Activated T-cell treated with anti-CD3 and anti-CD28 coated beads, Interleukin-2, amount 50 U/mL, for 72 hours (primary cell): Measurements from ENCODE around the gene NAA38. TPM values are rescaled to one million over a fixed set of nuclear protein-coding genes. Genes with fewer than 3 reads are reported as not detected.

Experiments used
- ATAC-seq, 2 donors: fragments of 150-1000 bp; cut with Tn5 transposase; replicated peaks in 1 of 2; 2 replicates each; pipeline ENCODE4 v1.10.0; 2021; ENCODE audit warnings: moderate library complexity in 2 of 2, mild to moderate bottlenecking in 1 of 2
- DNase-seq, 2 donors: peaks; one replicate each; pipeline ENCODE4 v3.0.0; 2021 to 2022; ENCODE audit warnings: mixed read lengths in 1 of 2
- H3K27ac Mint-ChIP-seq: one replicate; pipeline ENCODE4 v1.8.0; 2022; ENCODE audit warnings: mild to moderate bottlenecking, moderate library complexity, mixed read lengths
- H3K27me3 Mint-ChIP-seq: one replicate; pipeline ENCODE4 v1.8.0; 2022; ENCODE audit warnings: low read depth, mixed read lengths
- H3K36me3 Mint-ChIP-seq, 2 donors: one replicate each; pipeline ENCODE4 v1.8.0; 2022; ENCODE audit warnings: mixed read lengths in 2 of 2, mild to moderate bottlenecking in 1 of 2; ENCODE audit not compliant: insufficient read depth in 2 of 2
- H3K4me1 Mint-ChIP-seq: one replicate; pipeline ENCODE4 v1.8.0; 2022; ENCODE audit warnings: low read depth, mixed read lengths
- H3K4me3 Mint-ChIP-seq, 2 donors: one replicate each; pipeline ENCODE4 v1.8.0; 2022; ENCODE audit warnings: mild to moderate bottlenecking in 2 of 2, mixed read lengths in 2 of 2, moderate library complexity in 2 of 2
- H3K9me3 Mint-ChIP-seq, 2 donors: one replicate each; pipeline ENCODE4 v1.8.0; 2022; ENCODE audit warnings: mixed read lengths in 2 of 2
- total RNA-seq, 2 donors: library from RNA; stranded (reverse); gene quantifications; one replicate each; pipeline ENCODE4 v1.2.3, GENCODE V29; 2022

Gene NAA38
- total RNA-seq, 2 donors from 2014 or later, result 42.7 to 43.5 TPM

DNA sequence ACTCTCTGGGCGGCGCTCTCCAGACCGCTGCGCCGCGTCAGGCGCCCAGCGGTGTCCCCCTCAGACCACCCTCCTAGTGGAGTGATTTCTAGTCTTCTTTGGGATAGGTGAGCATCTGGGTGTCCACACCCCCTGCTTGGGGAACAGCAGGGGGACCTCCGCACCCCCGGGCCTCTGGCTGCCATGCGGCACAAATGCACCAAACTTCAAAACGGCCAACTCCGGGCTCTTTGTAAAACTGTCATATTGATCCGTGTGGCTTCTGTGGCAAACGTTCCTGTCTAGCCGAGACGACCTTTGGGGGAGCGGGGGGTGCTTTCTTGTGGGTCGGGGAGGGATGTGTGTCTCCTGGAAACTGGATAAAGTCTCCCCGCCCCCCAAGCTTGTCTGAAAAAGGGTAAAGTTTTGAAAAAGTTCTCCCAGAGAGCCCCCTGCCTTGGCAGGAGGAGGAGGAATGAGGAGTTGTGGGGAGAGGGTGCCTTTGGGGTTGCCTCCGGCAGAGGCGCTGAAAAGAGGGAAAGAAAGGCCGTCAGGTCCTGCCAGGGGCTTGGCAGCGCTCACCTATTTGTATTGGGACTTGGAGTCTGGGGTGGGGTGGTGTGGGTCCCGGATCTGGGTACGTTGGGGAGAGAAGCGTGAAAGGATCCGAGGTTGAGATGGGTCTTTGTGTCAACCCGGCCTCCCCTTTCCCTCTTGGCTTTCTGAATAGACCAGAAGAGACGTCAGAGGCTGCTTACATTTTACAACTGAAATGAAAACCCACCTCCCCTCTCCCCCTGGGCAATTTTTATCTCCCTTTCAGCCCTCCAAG lies 29.1 kb upstream of the NAA38 start:
- Mint-ChIP-seq H3K4me3 (no peak overlapping the region), H3K27ac (no peak overlapping the region), H3K36me3 (peaks cover 3 to 13% of the 10 kb centered on the region in 2 donors), H3K4me1 (no peaks in the 10 kb centered on the region), H3K9me3 (no peaks in the 10 kb centered on the region), H3K27me3 (no peaks in the 10 kb centered on the region)
- ATAC-seq (peak; percentile 20 to 32), DNase-seq (peak; percentile 57 to 69)

DNA sequence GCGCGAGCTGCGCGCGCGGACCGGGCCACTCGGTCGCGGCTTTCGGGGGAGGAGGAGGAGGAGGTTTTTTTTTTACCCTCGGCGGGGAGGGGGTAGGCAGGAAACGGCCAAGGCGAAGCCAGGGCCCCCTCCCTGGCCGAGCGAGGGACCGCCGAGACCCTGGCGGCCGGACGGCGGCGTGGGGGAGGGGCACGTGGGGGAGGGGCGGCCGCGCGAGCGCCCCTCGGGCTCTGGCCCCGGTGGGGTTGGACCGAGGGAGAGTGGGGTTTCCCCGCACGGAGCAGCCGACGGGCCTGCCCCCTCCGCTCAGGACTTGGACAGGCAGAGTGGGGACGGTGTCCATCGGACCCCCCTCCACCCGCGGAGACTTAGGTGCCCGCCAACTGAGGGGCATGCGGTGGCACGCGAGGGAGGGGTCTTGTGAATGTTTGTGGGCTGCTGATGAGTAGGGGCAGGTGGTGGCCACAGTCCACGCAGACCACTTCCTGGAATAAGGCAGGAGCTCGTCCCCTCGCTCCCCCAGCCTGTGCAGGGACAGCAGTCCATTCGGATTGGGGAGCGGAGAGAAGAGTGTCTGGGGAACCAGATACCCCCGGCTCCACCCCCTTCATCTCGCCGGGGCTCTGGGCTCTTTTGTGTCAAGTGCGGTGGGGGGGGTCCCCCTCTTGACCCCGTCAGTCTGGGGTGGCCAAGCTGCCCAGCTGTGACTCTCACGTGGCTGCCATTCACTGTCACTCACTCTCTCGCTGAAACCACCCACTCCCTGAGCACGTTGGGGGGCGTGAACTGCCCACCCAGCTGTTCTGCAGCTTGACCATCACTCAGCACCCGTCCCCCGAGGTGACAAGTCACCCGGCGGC lies 28.2 kb upstream of the NAA38 start:
- DNase-seq (peak; percentile 66 to 69), ATAC-seq (peak; percentile 21 to 22)
- H3K27ac Mint-ChIP-seq, result no peak overlapping the region
- no peaks in the 10 kb centered on the region for H3K4me1 Mint-ChIP-seq
- no peaks in the 10 kb centered on the region for H3K27me3 Mint-ChIP-seq
- no peaks in the 10 kb centered on the region for H3K9me3 Mint-ChIP-seq
- no peak overlapping the region for H3K4me3 Mint-ChIP-seq
- peaks cover 3 to 10% of the 10 kb centered on the region in 2 donors for H3K36me3 Mint-ChIP-seq

DNA sequence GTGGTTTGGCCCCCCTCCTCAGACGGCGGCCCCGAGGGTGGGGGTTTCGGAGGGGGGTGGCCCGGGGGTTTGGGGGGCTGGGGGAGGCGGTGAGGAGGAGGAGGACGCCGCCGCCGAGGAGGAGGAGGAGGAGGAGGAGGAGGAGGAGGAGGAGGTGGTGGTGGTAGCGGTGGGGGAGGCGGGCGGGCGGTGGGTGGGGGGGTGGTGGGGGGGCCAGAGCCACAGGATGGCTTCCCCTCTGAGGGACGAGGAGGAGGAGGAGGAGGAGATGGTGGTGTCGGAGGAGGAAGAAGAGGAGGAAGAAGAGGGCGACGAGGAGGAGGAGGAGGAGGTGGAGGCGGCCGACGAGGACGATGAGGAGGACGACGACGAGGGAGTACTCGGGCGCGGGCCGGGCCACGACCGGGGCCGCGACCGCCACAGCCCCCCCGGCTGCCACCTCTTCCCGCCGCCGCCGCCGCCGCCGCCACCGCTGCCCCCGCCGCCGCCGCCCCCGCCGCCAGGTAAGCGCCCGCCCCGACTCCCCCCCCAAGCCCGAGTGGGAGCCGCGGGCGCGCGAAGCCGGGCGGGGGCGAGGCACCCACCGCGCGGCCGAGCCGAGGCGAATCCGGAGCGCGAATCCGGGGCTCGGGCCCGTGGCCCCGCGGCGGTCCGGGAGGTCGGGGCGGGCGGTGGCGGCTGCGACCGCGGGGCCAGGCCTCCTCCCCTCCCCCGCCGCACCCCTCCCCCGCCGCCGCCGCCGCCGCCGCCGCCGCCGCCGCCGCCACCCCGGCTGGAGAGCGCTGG lies 27.4 kb upstream of the NAA38 start:
- Mint-ChIP-seq H3K4me3 (peak overlapping the region; percentile 58 to 71), H3K27ac (no peak overlapping the region), H3K27me3 (no peaks in the 10 kb centered on the region), H3K4me1 (no peaks in the 10 kb centered on the region), H3K36me3 (peaks cover 3 to 4% of the 10 kb centered on the region in 2 donors), H3K9me3 (no peaks in the 10 kb centered on the region)
- peak; percentile 36 to 42 for DNase-seq
- ATAC-seq, result peak in 1 of 2 donors; percentile 1

DNA sequence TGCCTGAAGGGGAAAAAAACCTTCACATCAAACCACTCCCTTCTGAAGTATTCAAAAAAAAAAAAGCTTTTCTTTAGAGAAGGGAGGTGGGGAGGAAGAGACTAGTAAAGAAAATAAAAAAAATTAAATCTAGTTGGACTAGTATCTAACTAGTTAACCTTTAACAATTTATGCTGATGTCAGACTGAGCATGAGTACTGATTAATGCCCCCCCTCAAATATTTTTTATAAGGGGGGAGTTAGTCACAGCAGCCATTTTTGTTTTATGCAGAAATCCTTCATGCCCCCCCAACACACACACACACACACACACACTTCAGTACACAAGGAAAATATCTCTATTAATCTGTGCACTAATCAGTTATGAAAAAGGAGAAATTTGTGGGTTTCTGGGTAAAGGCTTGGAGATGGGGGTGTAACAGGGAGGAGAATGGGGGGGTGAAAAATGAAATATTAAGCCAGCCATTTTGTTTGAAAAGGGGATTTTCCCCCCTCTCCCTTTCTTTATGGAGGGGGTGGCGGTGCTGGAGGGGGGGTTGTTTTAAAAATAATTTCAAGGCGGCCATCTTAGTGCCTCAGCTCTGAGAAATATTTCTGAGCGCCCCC lies 26.5 kb upstream of the NAA38 start:
- ATAC-seq (no peak), DNase-seq (peak; percentile 13 to 31)
- peak overlapping the region; percentile 65 to 71 for H3K4me3 Mint-ChIP-seq
- H3K9me3 Mint-ChIP-seq, result no peaks in the 10 kb centered on the region
- H3K36me3 Mint-ChIP-seq, result peaks cover 2 to 3% of the 10 kb centered on the region in 2 donors
- H3K4me1 Mint-ChIP-seq, result no peaks in the 10 kb centered on the region
- no peaks in the 10 kb centered on the region for H3K27me3 Mint-ChIP-seq
- H3K27ac Mint-ChIP-seq, result peak overlapping the region; percentile 34

DNA sequence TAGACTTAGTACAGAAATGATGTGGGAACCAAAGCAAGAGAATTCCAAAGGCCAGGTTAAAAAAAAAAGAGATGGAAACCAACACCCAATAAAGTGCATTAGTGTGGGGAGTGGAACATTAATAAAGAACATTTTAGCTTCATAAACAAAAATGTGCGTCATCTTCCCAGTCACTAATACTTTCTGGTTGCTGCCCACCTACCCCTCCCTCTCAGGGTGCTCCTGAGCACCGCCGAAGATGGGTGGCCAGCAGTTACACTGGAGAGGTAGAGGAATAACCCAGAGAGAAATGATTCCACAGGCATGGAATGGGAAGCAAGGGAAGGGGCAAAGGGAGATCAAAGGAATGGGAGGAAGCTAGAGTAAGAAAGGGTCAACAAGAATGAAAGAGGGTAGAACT lies 25.3 kb upstream of the NAA38 start:
- Mint-ChIP-seq H3K36me3 (peaks cover 2 to 3% of the 10 kb centered on the region in 2 donors), H3K27ac (no peak overlapping the region), H3K4me3 (no peak overlapping the region), H3K4me1 (no peaks in the 10 kb centered on the region), H3K27me3 (no peaks in the 10 kb centered on the region), H3K9me3 (no peaks in the 10 kb centered on the region)
- no peak for DNase-seq
- no peak for ATAC-seq

DNA sequence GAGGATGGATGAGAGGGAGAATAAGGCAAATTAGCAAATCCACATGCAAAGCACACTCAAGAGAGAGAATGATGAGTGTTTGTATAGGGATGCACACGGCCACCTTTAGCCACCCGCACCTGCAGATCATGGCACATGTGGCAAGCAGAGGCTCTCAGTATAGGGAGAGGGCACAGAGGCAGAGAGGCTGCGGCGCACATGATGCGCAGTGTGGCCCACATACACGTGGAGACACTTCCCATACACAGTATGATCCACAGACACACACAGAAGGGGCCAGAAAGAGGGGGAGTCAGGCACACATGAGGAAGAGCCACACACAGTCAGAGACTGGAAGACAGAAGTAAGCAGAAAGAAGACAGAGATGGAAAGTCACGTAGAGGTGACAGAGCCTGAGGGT lies 24.7 kb upstream of the NAA38 start:
- DNase-seq (no peak), ATAC-seq (no peak)
- Mint-ChIP-seq H3K9me3 (no peaks in the 10 kb centered on the region), H3K4me1 (no peaks in the 10 kb centered on the region), H3K4me3 (no peak overlapping the region), H3K27me3 (no peaks in the 10 kb centered on the region), H3K36me3 (peaks cover 2 to 3% of the 10 kb centered on the region in 2 donors), H3K27ac (no peak overlapping the region)

DNA sequence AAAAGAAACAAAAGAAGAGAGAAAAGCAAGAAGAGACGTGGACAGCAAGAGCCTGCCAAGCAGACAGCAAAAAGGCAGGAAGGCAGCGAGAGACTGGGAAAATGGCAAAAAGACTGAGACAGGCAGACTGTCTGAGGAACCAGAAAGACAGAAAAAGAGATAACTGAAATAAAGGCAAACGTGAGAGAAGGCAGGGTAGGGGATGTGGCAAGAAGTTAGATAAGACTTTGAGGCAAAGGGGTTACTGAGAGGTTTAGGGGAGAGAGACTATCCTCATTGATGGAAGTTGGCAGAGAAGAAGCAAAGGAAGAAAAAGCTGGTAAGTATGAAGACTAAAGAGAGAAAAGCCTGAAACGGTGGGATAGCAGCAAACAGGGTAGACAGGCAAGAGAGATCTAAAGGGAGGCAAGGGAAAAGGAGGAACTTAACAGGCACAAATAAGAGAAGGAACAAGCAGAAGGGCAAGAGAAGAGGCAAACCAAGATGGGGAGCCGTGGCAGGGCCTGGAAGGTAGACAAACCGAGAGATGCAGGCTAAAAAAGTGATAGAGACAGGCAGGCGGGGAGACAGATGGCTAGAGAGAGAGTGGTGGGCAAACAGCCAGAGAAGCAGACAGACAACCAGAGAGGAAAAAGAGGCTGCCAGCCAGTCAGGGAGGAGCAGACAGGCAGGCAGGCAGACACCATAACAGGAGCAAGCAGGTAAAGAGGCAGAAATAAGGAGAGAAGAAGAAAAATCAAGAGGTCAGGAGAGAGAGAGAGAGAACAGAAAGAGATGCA lies 24.1 kb upstream of the NAA38 start:
- no peaks in the 10 kb centered on the region for H3K4me1 Mint-ChIP-seq
- no peak overlapping the region for H3K27ac Mint-ChIP-seq
- DNase-seq (no peak), ATAC-seq (no peak)
- no peak overlapping the region for H3K4me3 Mint-ChIP-seq
- H3K9me3 Mint-ChIP-seq, result no peaks in the 10 kb centered on the region
- peaks cover 2 to 3% of the 10 kb centered on the region in 2 donors for H3K36me3 Mint-ChIP-seq
- no peaks in the 10 kb centered on the region for H3K27me3 Mint-ChIP-seq

DNA sequence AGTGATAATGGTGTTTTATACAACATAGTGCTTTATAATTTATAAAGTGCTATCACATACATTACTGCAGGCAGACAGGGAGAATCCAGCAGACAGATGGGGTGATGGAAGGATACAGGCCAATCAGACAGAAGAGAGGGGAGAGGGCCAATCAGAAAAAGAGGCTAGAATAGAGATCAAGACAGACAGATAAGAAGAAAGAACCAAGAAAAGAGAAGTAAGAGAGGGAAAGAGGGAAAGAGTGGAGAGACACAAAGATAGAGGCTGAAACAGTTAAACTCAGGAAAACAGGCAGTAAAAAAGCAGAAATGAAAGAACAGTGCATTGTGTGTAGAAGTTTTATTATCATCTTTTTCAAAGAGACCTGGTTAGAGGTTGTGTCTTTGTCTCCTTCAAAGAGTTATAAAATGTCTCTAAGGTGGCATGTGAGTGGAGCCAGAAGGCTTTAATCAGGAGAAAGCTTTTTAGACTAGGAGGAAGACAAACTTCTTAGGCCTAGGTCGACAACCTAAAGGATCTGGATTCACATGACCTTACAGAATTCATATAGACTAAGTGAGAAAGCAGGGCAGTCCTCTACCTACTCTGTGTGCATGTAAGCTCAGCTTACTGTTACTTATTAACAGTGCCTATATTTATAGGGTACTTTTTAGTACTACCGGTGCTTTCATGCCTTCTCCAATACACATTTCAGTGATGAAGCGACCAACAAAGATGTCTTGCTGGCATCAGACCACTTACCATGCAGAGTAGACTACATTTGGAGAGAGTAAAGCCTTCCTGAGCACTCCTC lies 22.9 kb upstream of the NAA38 start:
- Mint-ChIP-seq H3K9me3 (no peaks in the 10 kb centered on the region), H3K4me3 (no peak overlapping the region), H3K36me3 (peaks cover 0 to 2% of the 10 kb centered on the region in 2 donors), H3K4me1 (no peaks in the 10 kb centered on the region), H3K27me3 (no peaks in the 10 kb centered on the region), H3K27ac (no peak overlapping the region)
- DNase-seq (no peak), ATAC-seq (no peak)

DNA sequence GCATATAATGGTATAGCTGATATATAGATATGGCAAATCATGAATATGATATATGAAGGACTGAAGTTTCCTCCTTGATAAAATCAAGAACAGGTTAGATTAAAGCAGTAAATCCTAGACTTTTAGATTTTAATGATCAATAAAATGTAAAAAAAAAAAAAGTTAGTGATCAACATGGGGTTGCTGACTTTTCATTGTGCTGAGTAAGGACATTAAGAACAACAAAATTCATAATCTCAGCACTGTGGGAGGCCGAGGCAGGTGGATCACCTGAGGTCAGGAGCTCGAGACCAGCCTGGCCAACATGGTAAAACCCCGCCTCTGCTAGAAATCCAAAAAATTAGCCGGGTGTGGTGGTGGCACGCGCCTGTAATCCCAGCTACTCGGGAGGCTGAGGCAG lies 20.9 kb upstream of the NAA38 start:
- no peak overlapping the region for H3K27ac Mint-ChIP-seq
- peaks cover 4 to 8% of the 10 kb centered on the region in 2 donors for H3K36me3 Mint-ChIP-seq
- no peak for DNase-seq
- ATAC-seq, result no peak
- no peaks in the 10 kb centered on the region for H3K4me1 Mint-ChIP-seq
- no peaks in the 10 kb centered on the region for H3K27me3 Mint-ChIP-seq
- no peaks in the 10 kb centered on the region for H3K9me3 Mint-ChIP-seq
- no peak overlapping the region for H3K4me3 Mint-ChIP-seq

DNA sequence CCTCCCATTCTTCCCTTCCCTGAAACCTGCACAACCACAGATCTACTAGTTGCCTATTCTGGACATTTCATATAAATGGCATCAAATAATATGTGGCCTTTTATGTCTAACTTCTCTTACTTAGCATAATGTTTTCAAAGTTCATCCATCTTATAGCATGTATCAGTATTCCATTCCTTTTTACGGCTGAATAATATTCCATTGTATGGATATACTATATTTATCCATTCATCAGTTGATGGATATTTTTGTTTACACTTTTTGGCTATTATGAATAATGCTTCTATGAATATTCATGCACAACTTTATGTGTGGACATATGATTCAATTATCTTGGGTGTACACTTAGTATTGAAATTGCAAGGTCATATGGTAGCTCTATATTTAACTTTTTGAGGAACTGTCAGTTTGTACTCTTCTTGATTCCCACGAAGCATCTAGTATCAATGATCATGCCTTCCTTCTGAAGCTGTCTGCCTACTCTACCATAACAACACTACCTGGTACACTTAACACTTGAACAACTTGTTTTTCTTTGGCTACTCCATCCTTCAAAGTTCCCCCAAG lies 18.5 kb upstream of the NAA38 start:
- no peak for DNase-seq
- no peak overlapping the region for H3K4me3 Mint-ChIP-seq
- no peaks in the 10 kb centered on the region for H3K4me1 Mint-ChIP-seq
- no peaks in the 10 kb centered on the region for H3K27me3 Mint-ChIP-seq
- ATAC-seq, result no peak
- H3K9me3 Mint-ChIP-seq, result no peaks in the 10 kb centered on the region
- peak overlapping the region; percentile 7 for H3K27ac Mint-ChIP-seq
- peaks cover 4 to 13% of the 10 kb centered on the region in 2 donors for H3K36me3 Mint-ChIP-seq

DNA sequence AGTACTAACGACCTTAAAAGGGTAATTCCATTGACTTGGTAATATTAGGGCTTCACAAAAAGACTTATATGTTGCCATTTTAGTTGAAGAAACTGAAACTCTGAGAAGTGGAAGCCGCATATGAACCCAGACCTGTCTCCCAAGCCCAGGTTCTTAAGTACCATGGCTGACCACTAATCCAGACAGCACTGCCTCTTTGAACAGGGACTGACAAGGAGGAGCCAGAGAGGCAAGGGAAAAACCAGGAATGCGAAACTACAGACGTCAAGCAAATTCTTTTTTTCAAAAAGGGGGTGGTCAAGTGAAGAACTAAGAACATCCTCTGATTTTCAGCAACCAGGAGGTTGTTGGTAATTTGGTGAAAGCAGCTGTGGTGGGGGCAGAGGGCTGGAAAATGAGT lies 15.7 kb upstream of the NAA38 start:
- H3K27ac Mint-ChIP-seq, result no peak overlapping the region
- peaks cover 4 to 13% of the 10 kb centered on the region in 2 donors for H3K36me3 Mint-ChIP-seq
- no peak overlapping the region for H3K4me3 Mint-ChIP-seq
- H3K27me3 Mint-ChIP-seq, result no peaks in the 10 kb centered on the region
- H3K9me3 Mint-ChIP-seq, result no peaks in the 10 kb centered on the region
- H3K4me1 Mint-ChIP-seq, result peaks cover 15% of the 10 kb centered on the region
- no peak for DNase-seq
- no peak for ATAC-seq
